ENCODE measurements around the gene STARD13.

GRCh38 chr13:33265607-33266006, 19.9 kb downstream of the STARD13 start:
- TF ChIP-seq, protein P1, sequence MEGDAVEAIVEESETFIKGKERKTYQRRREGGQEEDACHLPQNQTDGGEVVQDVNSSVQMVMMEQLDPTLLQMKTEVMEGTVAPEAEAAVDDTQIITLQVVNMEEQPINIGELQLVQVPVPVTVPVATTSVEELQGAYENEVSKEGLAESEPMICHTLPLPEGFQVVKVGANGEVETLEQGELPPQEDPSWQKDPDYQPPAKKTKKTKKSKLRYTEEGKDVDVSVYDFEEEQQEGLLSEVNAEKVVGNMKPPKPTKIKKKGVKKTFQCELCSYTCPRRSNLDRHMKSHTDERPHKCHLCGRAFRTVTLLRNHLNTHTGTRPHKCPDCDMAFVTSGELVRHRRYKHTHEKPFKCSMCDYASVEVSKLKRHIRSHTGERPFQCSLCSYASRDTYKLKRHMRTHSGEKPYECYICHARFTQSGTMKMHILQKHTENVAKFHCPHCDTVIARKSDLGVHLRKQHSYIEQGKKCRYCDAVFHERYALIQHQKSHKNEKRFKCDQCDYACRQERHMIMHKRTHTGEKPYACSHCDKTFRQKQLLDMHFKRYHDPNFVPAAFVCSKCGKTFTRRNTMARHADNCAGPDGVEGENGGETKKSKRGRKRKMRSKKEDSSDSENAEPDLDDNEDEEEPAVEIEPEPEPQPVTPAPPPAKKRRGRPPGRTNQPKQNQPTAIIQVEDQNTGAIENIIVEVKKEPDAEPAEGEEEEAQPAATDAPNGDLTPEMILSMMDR (IDR thresholded peaks at IDR 0.05): no peak
- TF ChIP-seq EZH2 (IDR thresholded peaks at IDR 0.05) (no peak), EZH2phosphoT487 (IDR thresholded peaks at IDR 0.05) (no peak)
